Thoracic aorta (tissue), 2 donors: ENCODE results near the gene COPS4. TPM values are rescaled to one million over a fixed set of nuclear protein-coding genes. Genes with fewer than 3 reads are reported as not detected.
"Not testable (repeated sequence)": the region's sequence is repeated elsewhere in the genome, so short reads cannot be mapped to it uniquely, and the experiment has no call there.

Experiments used
- ATAC-seq: fragments of 150-250 bp; one replicate; pipeline ENCODE4 v1.8.0; 2017; ENCODE audit warnings: low read depth; ENCODE audit not compliant: insufficient number of reproducible peaks, low FRiP score
- DNase-seq: peaks from one replicate; pipeline ENCODE4 v3.0.0-alpha.2; 2020; ENCODE audit warnings: low spot score
- H3K27ac ChIP-seq, 2 donors: fragments of 200-600 bp; sonication (generic); 1 replicate in 1 of 2; 2 replicates in 1 of 2; pipeline ENCODE4 v1.5.1; 2016; ENCODE audit warnings: mild to moderate bottlenecking in 2 of 2, moderate library complexity in 2 of 2
- H3K27me3 ChIP-seq: fragments of 200-600 bp; sonication (generic); replicated peaks from 2 replicates; pipeline ENCODE4 v1.6.0; 2016; ENCODE audit warnings: mild to moderate bottlenecking; ENCODE audit not compliant: insufficient read depth
- H3K36me3 ChIP-seq: fragments of 200-600 bp; sonication (generic); one replicate; pipeline ENCODE4 v1.5.1; 2016
- H3K4me1 ChIP-seq, 2 donors: fragments of 200-600 bp; sonication (generic); 1 replicate in 1 of 2; 2 replicates in 1 of 2; pipeline versions ENCODE4 v1.5.1 to v1.6.0; 2016; ENCODE audit warnings: low read depth in 2 of 2, mild to moderate bottlenecking in 1 of 2; ENCODE audit not compliant: control insufficient read depth in 1 of 2
- H3K4me3 ChIP-seq: fragments of 200-600 bp; sonication (generic); 2 replicates; pipeline ENCODE4 v1.5.1; 2016; ENCODE audit warnings: mild to moderate bottlenecking
- H3K9me3 ChIP-seq: fragments of 200-600 bp; sonication (generic); 2 replicates; pipeline ENCODE4 v1.5.1; 2016
- total RNA-seq, 2 donors: library from RNA; depleted of rRNA; stranded (reverse); fragments of >200 nt; gene quantifications; one replicate each; pipeline versions ENCODE4 v1.1.0 to v1.2.3, GENCODE V29; 2016
- TF ChIP-seq, protein P1 (sequence below): fragments of 200-600 bp; sonication (generic); IDR thresholded peaks from one replicate; pipeline ENCODE4 v1.5.1; 2019; ENCODE audit warnings: antibody characterized with exemption

Gene COPS4
- total RNA-seq, 2 donors from 2014 or later: 40.3 to 70.7 TPM

DNA sequence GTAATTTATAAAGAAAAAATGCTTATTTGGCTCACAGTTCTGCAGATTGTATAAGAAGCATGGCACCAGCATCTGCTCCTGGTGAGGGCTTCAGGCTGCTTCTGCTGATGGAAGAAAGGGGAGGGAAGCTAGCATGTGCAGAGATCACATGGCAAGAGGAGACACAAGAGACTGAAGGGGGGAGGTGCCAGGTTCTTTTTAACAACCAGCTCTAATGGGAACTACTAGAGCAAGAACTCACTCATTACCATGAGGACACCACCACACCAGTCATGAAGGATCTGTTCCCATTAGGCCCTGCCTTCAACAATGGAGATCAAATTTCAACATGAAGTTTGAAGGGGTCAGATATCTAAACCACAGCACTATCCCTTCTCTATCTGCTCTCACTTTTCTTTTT, 9.4 kb upstream of the COPS4 start:
- Histone ChIP-seq H3K36me3 (no peaks in the 10 kb centered on the region), H3K9me3 (no peaks in the 10 kb centered on the region), H3K4me1 (no peaks in the 10 kb centered on the region), H3K27ac (no peak overlapping the region), H3K27me3 (no peaks in the 10 kb centered on the region), H3K4me3 (no peak overlapping the region)
- DNase-seq (no peak), ATAC-seq (no peak)
- TF ChIP-seq, protein P1, sequence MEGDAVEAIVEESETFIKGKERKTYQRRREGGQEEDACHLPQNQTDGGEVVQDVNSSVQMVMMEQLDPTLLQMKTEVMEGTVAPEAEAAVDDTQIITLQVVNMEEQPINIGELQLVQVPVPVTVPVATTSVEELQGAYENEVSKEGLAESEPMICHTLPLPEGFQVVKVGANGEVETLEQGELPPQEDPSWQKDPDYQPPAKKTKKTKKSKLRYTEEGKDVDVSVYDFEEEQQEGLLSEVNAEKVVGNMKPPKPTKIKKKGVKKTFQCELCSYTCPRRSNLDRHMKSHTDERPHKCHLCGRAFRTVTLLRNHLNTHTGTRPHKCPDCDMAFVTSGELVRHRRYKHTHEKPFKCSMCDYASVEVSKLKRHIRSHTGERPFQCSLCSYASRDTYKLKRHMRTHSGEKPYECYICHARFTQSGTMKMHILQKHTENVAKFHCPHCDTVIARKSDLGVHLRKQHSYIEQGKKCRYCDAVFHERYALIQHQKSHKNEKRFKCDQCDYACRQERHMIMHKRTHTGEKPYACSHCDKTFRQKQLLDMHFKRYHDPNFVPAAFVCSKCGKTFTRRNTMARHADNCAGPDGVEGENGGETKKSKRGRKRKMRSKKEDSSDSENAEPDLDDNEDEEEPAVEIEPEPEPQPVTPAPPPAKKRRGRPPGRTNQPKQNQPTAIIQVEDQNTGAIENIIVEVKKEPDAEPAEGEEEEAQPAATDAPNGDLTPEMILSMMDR: no peak

DNA sequence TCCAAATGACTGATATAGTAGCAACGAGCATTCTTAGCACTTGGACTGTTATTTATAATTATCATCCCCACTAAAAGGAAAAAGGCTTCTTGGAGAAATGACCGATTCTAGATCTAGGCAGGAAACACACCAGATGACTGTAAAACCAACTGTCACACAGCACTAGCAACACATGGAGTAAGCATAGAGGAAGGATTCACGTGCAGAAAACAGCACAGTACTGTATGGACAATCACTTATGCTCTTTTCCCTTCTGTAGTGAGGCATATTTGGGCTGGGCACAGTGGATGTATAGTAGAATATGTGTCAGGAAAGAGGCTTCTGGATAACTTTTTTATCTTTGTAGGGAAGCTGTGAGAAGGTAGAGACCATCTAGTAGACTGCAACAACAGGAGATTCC, 6.0 kb upstream of the COPS4 start:
- TF ChIP-seq, protein P1: no peak
- Histone ChIP-seq H3K27ac (no peak overlapping the region), H3K36me3 (no peaks in the 10 kb centered on the region), H3K27me3 (no peaks in the 10 kb centered on the region), H3K4me1 (no peaks in the 10 kb centered on the region), H3K4me3 (no peak overlapping the region), H3K9me3 (no peaks in the 10 kb centered on the region)
- ATAC-seq: no peak
- DNase-seq: no peak

DNA sequence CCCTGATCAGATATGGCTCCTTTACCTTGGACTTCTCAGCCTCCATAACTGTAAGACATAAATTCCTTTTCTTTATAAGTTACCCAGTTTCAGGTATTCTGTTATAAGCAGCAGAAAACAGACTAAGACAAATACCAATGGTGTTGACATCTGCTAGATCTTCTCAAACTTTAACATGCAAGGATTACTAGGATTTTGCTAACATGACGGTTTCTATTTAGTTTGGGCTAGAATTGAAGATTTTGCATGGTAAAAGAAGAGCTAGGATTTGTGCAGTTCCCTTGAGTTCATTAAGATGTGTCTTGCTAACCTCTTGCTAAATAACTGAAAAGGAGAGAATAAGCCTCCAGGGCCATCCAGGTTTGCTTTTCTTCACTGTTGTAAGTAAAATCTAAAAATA, 5.3 kb upstream of the COPS4 start:
- H3K4me3 ChIP-seq: no peak overlapping the region
- no peak overlapping the region for H3K27ac ChIP-seq
- H3K36me3 ChIP-seq: no peaks in the 10 kb centered on the region
- TF ChIP-seq, protein P1: no peak
- no peaks in the 10 kb centered on the region for H3K27me3 ChIP-seq
- H3K9me3 ChIP-seq: no peaks in the 10 kb centered on the region
- H3K4me1 ChIP-seq: no peaks in the 10 kb centered on the region
- ATAC-seq (no peak), DNase-seq (no peak)

DNA sequence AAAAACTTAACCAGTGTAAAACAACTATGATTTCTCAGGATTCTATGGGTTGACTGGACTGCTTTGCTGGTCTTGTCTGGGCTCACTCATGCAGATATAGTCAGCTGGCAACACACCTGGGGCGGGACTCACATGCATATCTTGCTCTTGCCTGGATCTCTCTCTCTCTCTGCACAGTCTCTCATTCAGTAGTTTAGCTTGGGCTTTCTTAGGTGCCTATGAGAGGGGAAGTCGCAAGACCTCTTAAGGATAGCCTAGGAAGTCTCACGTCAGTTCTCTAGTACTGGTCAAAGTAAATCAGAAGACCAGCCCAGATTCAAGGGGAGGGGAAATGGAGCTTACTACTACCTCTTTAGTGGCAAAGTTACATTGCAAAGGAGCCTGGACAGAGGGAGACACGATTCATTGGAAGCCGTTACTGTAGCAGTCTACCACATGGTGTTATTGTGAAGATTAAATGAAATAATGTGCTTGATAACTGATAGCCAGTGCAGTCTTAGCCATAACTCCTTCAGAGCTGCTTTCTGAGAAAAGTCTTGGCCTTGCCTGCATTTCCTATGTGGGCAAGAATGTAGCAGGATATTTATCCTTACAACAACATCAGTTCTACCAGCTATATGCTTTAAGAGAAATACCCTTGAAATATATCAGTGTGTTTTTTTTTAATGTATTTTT, 2.1 kb downstream of the COPS4 start:
- Histone ChIP-seq H3K27me3 (no peaks in the 10 kb centered on the region), H3K4me3 (no peak overlapping the region), H3K36me3 (no peaks in the 10 kb centered on the region), H3K9me3 (no peaks in the 10 kb centered on the region), H3K4me1 (peaks cover 12 to 26% of the 10 kb centered on the region in 2 donors), H3K27ac (no peak overlapping the region)
- ATAC-seq: no peak
- no peak for DNase-seq
- TF ChIP-seq, protein P1: no peak

DNA sequence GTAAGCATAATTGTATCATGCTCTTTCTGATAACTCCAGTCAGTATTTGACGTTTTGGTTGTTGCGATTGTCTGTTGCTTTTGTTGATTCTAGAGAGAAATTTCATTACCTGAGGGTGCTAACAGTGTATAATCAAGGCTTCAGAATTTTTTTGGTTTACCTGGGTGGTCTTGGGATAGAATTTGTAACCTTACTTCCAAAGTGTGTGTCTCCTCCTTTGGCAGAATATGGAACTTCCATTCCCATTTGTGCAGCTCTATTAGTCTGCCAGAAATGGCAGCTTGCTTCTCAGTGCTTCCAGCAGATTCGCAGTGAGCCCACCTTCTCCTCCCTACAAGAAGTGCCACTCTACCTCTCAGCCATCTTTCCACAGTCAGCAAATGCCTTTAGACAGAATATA, 5.3 kb downstream of the COPS4 start:
- Histone ChIP-seq H3K4me1 (peaks cover 12 to 34% of the 10 kb centered on the region in 2 donors), H3K27me3 (no peaks in the 10 kb centered on the region), H3K27ac (no peak overlapping the region), H3K9me3 (no peaks in the 10 kb centered on the region), H3K36me3 (no peaks in the 10 kb centered on the region), H3K4me3 (no peak overlapping the region)
- no peak for DNase-seq
- TF ChIP-seq, protein P1: peak; percentile 9
- no peak for ATAC-seq

DNA sequence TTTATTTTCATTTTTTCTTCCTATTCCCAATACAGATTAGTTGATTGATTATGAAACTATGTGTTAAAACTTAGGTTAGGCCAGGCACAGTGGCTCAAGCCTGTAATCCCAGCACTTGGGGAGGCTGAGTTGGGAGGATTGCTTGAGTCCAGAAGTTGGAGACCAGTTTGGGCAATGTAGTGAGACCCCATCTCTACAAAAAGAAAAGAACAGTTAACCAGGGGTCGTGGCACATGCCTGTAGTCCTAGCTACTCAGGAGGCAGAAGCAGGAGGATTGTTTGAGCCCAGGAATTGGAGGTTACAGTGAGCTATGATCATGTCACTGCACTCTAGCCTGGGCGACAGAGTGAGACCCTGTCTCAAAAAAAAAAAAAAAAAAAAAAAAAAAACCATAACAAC, 8.2 kb downstream of the COPS4 start:
- DNase-seq, H3K9me3 ChIP-seq, ATAC-seq, H3K36me3 ChIP-seq, H3K27me3 ChIP-seq, H3K4me1 ChIP-seq, H3K4me3 ChIP-seq: not testable (repeated sequence)
- peak overlapping the region in 1 of 2 donors; percentile 30 for H3K27ac ChIP-seq
